ENCODE measurements around the gene CARD10.

CARD10 gene

GRCh38 chr22:37479196-37479595 is 40.0 kb downstream of the CARD10 start:
- Histone ChIP-seq H3K36me3 (replicated peaks; ENCODE audit: low read depth, low read length) (peaks cover 41% of the 10 kb centered on the region), H3K4me2 (ENCODE audit: low read length) (no peak overlapping the region), H2AFZ (ENCODE audit: low read depth, low read length) (no peak overlapping the region), H3K79me2 (ENCODE audit: low read length) (peaks cover 44% of the 10 kb centered on the region), H3K27me3 (ENCODE audit: low read depth, low read length) (no peaks in the 10 kb centered on the region), H3K4me1 (ENCODE audit: low read length) (peaks cover 7% of the 10 kb centered on the region), H4K20me1 (ENCODE audit: insufficient read depth, low read length) (peaks cover 36% of the 10 kb centered on the region), H3K9ac (ENCODE audit: low read length) (no peak overlapping the region), H3K9me3 (ENCODE audit: insufficient read depth, low read length) (no peaks in the 10 kb centered on the region), H3K4me3 (ENCODE audit: low read length) (no peak overlapping the region), H3K27ac (ENCODE audit: low read length) (no peak overlapping the region)
- TF ChIP-seq CTCF (IDR thresholded peaks at IDR 0.05; ENCODE audit: low read depth, low read length) (no peak), EZH2phosphoT487 (IDR thresholded peaks at IDR 0.05; ENCODE audit: low read depth) (no peak)

- H3K27me3 ChIP-seq (ENCODE audit: low read depth, low read length), result no peaks in the 10 kb centered on the region
- peaks cover 49% of the 10 kb centered on the region for H3K36me3 ChIP-seq (replicated peaks; ENCODE audit: low read depth, low read length)
Observed at GRCh38 chr22:37476389-37477329, 42.6 kb downstream of the CARD10 start.

GRCh38 chr22:37474447-37475090 is 44.6 kb downstream of the CARD10 start:
- H2AFZ ChIP-seq (ENCODE audit: low read depth, low read length), result no peak overlapping the region
- no peaks in the 10 kb centered on the region for H3K9me3 ChIP-seq (ENCODE audit: insufficient read depth, low read length)
- peaks cover 9% of the 10 kb centered on the region; the same call in 1 of the 2 replicates for H4K20me1 ChIP-seq (ENCODE audit: insufficient read depth, low read length)
- H3K9ac ChIP-seq (ENCODE audit: low read length), result no peak overlapping the region
- H3K4me3 ChIP-seq (ENCODE audit: low read length), result no peak overlapping the region
- no peak overlapping the region for H3K4me2 ChIP-seq (ENCODE audit: low read length)
- H3K79me2 ChIP-seq (ENCODE audit: low read length), result no peaks in the 10 kb centered on the region
- H3K27me3 ChIP-seq (ENCODE audit: low read depth, low read length), result no peaks in the 10 kb centered on the region
- H3K4me1 ChIP-seq (ENCODE audit: low read length), result no peaks in the 10 kb centered on the region
- H3K27ac ChIP-seq (ENCODE audit: low read length), result no peak overlapping the region
- no peak for TF ChIP-seq CTCF (IDR thresholded peaks at IDR 0.05; ENCODE audit: low read depth, low read length)
- peaks cover 56% of the 10 kb centered on the region for H3K36me3 ChIP-seq (replicated peaks; ENCODE audit: low read depth, low read length)

More at GRCh38 chr22:37476389-37477329, 42.6 kb downstream of the CARD10 start:
- H3K4me2 ChIP-seq (ENCODE audit: low read length), result no peak overlapping the region
- H2AFZ ChIP-seq (ENCODE audit: low read depth, low read length), result no peak overlapping the region
- H3K4me3 ChIP-seq (ENCODE audit: low read length), result no peak overlapping the region
- H3K27ac ChIP-seq (ENCODE audit: low read length), result no peak overlapping the region
- H4K20me1 ChIP-seq (ENCODE audit: insufficient read depth, low read length), result peaks cover 19% of the 10 kb centered on the region
- H3K79me2 ChIP-seq (ENCODE audit: low read length), result peaks cover 18% of the 10 kb centered on the region
- no peak overlapping the region for H3K9ac ChIP-seq (ENCODE audit: low read length)
- no peaks in the 10 kb centered on the region for H3K9me3 ChIP-seq (ENCODE audit: insufficient read depth, low read length)
- H3K4me1 ChIP-seq (ENCODE audit: low read length), result no peaks in the 10 kb centered on the region
- TF ChIP-seq CTCF (IDR thresholded peaks at IDR 0.05; ENCODE audit: low read depth, low read length), result no peak
- TF ChIP-seq EZH2phosphoT487 (IDR thresholded peaks at IDR 0.05; ENCODE audit: low read depth), result no peak

- H3K4me1 ChIP-seq (ENCODE audit: low read length), result no peaks in the 10 kb centered on the region
- H3K79me2 ChIP-seq (ENCODE audit: low read length), result no peaks in the 10 kb centered on the region
- H3K4me3 ChIP-seq (ENCODE audit: low read length), result no peak overlapping the region
- TF ChIP-seq EZH2phosphoT487 (IDR thresholded peaks at IDR 0.05; ENCODE audit: low read depth), result no peak
- TF ChIP-seq CTCF (IDR thresholded peaks at IDR 0.05; ENCODE audit: low read depth, low read length), result no peak
- H3K9ac ChIP-seq (ENCODE audit: low read length), result no peak overlapping the region
- H3K27me3 ChIP-seq (ENCODE audit: low read depth, low read length), result no peaks in the 10 kb centered on the region
- H2AFZ ChIP-seq (ENCODE audit: low read depth, low read length), result no peak overlapping the region
- peaks cover 56% of the 10 kb centered on the region for H3K36me3 ChIP-seq (replicated peaks; ENCODE audit: low read depth, low read length)
- no peak overlapping the region for H3K4me2 ChIP-seq (ENCODE audit: low read length)
- H3K27ac ChIP-seq (ENCODE audit: low read length), result no peak overlapping the region
- peaks cover 9% of the 10 kb centered on the region; the same call in 1 of the 2 replicates for H4K20me1 ChIP-seq (ENCODE audit: insufficient read depth, low read length)
- no peaks in the 10 kb centered on the region for H3K9me3 ChIP-seq (ENCODE audit: insufficient read depth, low read length)
Observed at GRCh38 chr22:37473437-37473946, 45.7 kb downstream of the CARD10 start.
